ENCODE measurements around the gene CABP1.

The CABP1 gene

GRCh38 chr12:120698665-120699064 is 58.2 kb downstream of the CABP1 start:
- DNase-seq, result no peak

- DNase-seq, result no peak
Measured at GRCh38 chr12:120699553-120699952, 59.1 kb downstream of the CABP1 start.

- DNase-seq, result no peak
Measured at GRCh38 chr12:120700886-120701285, 60.5 kb downstream of the CABP1 start.

GRCh38 chr12:120702637-120703036 is 62.2 kb downstream of the CABP1 start:
- no peak for DNase-seq

- no peak for DNase-seq
Measured at GRCh38 chr12:120703311-120703942, 63.0 kb downstream of the CABP1 start.

GRCh38 chr12:120705618-120706017 is 65.2 kb downstream of the CABP1 start:
- DNase-seq, result no peak

GRCh38 chr12:120706029-120706428 is 65.6 kb downstream of the CABP1 start:
- DNase-seq, result no peak

- DNase-seq, result no peak
Measured at GRCh38 chr12:120708651-120709050, 68.2 kb downstream of the CABP1 start.

- DNase-seq, result peak; percentile 43 to 70 (median 64)
Measured at GRCh38 chr12:120710031-120710804, 69.8 kb downstream of the CABP1 start, which contains the start of gene UNC119B. Gene UNC119B, plus strand, starts transcription at chr12:120710458. Its CDS starts 17 bp downstream, at chr12:120710475.

- peak in 3 of 6 experiments; percentile 9 to 31 (median 10) for DNase-seq
Measured at GRCh38 chr12:120710805-120711296, 70.4 kb downstream of the CABP1 start.

- DNase-seq, result peak in 1 of 6 experiments; percentile 31
Measured at GRCh38 chr12:120711411-120711810, 71.0 kb downstream of the CABP1 start.

GRCh38 chr12:120712610-120713009 is 72.2 kb downstream of the CABP1 start:
- no peak for DNase-seq

GRCh38 chr12:120713861-120714482 is 73.5 kb downstream of the CABP1 start:
- peak; percentile 23 to 82 (median 64) for DNase-seq

Measured in stimulated activated naive CD4-positive, alpha-beta T cell (primary cell).